GM19193 (cell line): Measurements from ENCODE around the gene FILIP1.

Experiments used
- POLR2A ChIP-seq: IDR thresholded peaks from 4 replicates; pipeline ENCODE4 v1.6.1; 2011; ENCODE audit not compliant: insufficient read depth, insufficient read length; ENCODE audit errors: extremely low read depth

The FILIP1 gene

GRCh38 chr6:75483136-75483952 lies 10.3 kb downstream of the FILIP1 start:
- no peak for TF ChIP-seq POLR2A

GRCh38 chr6:75481936-75482593 lies 11.5 kb downstream of the FILIP1 start:
- no peak for TF ChIP-seq POLR2A

GRCh38 chr6:75481394-75481793 lies 12.2 kb downstream of the FILIP1 start:
- TF ChIP-seq POLR2A = no peak

- TF ChIP-seq POLR2A = no peak
These were observed 13.2 kb downstream of the FILIP1 start for GRCh38 chr6:75480425-75480824.

- TF ChIP-seq POLR2A = no peak
These were observed 13.9 kb downstream of the FILIP1 start for GRCh38 chr6:75479712-75480111.

GRCh38 chr6:75478929-75479328 lies 14.7 kb downstream of the FILIP1 start:
- no peak for TF ChIP-seq POLR2A

GRCh38 chr6:75472885-75473284 lies 20.7 kb downstream of the FILIP1 start:
- TF ChIP-seq POLR2A = no peak

GRCh38 chr6:75467966-75468365 lies 25.6 kb downstream of the FILIP1 start:
- no peak for TF ChIP-seq POLR2A

- TF ChIP-seq POLR2A = no peak
These were observed 26.3 kb downstream of the FILIP1 start for GRCh38 chr6:75467284-75467683.

- TF ChIP-seq POLR2A = no peak
These were observed 27.0 kb downstream of the FILIP1 start for GRCh38 chr6:75466636-75467035.

- no peak for TF ChIP-seq POLR2A
These were observed 29.7 kb downstream of the FILIP1 start for GRCh38 chr6:75463908-75464307.

- TF ChIP-seq POLR2A = no peak
These were observed 30.5 kb downstream of the FILIP1 start for GRCh38 chr6:75463061-75463460.

- no peak for TF ChIP-seq POLR2A
These were observed 32.9 kb downstream of the FILIP1 start for GRCh38 chr6:75460681-75461080.

- no peak for TF ChIP-seq POLR2A
These were observed 34.7 kb downstream of the FILIP1 start for GRCh38 chr6:75458895-75459294.

GRCh38 chr6:75450903-75451302 lies 42.7 kb downstream of the FILIP1 start:
- TF ChIP-seq POLR2A = no peak

GRCh38 chr6:75449630-75450206 lies 43.9 kb downstream of the FILIP1 start:
- no peak for TF ChIP-seq POLR2A
